GM23338 (cell line): ENCODE measurements around the gene MMAB. TPM values are rescaled to one million over a fixed set of nuclear protein-coding genes. Genes with fewer than 3 reads are reported as not detected.

ENCODE experiments used
- ATAC-seq: fragments of 200-7000 bp; cut with Tn5 transposase; 3 replicates; pipeline ENCODE4 v1.9.1; 2020
- DNase-seq: peaks from one replicate; pipeline ENCODE4 v3.0.0-alpha.2; 2015; ENCODE audit warnings: low spot score
- H2AFZ ChIP-seq: fragments of 200-600 bp; sonication (generic); 2 replicates; pipeline ENCODE4 v1.8.0; 2016; ENCODE audit warnings: antibody characterized with exemption, mild to moderate bottlenecking, moderate library complexity
- H3F3A ChIP-seq: fragments of 200-600 bp; sonication (generic); replicated peaks from 2 replicates; pipeline ENCODE4 v1.8.0; 2017; ENCODE audit warnings: antibody characterized with exemption, mixed run types, low read depth
- H3K27ac ChIP-seq: fragments of 200-600 bp; sonication (generic); 2 replicates; pipeline ENCODE4 v1.6.1; 2016; ENCODE audit warnings: low read depth
- H3K27me3 ChIP-seq: fragments of 200-600 bp; sonication (generic); 2 replicates; pipeline ENCODE4 v1.8.0; 2016; ENCODE audit warnings: mild to moderate bottlenecking, mixed run types, moderate library complexity; ENCODE audit not compliant: insufficient read depth
- H3K36me3 ChIP-seq: fragments of 200-600 bp; sonication (generic); 2 replicates; pipeline ENCODE4 v1.8.0; 2016; ENCODE audit warnings: mild to moderate bottlenecking; ENCODE audit not compliant: insufficient read depth
- H3K4me1 ChIP-seq: fragments of 200-600 bp; sonication (generic); 2 replicates; pipeline ENCODE4 v1.8.0; 2016; ENCODE audit warnings: mild to moderate bottlenecking, moderate library complexity; ENCODE audit not compliant: insufficient read depth
- H3K4me2 ChIP-seq: fragments of 200-600 bp; sonication (generic); 2 replicates; pipeline ENCODE4 v1.7.1; 2017; ENCODE audit warnings: mixed run types
- H3K4me3 ChIP-seq: fragments of 200-600 bp; sonication (generic); 2 replicates; pipeline ENCODE4 v1.6.1; 2016; ENCODE audit warnings: mixed run types
- H3K79me2 ChIP-seq: fragments of 200-600 bp; sonication (generic); replicated peaks from 2 replicates; pipeline ENCODE4 v1.8.0; 2017; ENCODE audit warnings: mild to moderate bottlenecking; ENCODE audit not compliant: insufficient read depth
- H3K9me2 ChIP-seq: fragments of 200-600 bp; sonication (generic); 2 replicates; pipeline ENCODE4 v1.8.0; 2017; ENCODE audit not compliant: insufficient read depth
- H4K20me1 ChIP-seq: fragments of 200-600 bp; sonication (generic); replicated peaks from 2 replicates; pipeline ENCODE4 v1.8.0; 2017; ENCODE audit warnings: mild to moderate bottlenecking; ENCODE audit not compliant: insufficient read depth
- H3K27ac Mint-ChIP-seq: 2 replicates; pipeline ENCODE4 v1.8.0; 2020; ENCODE audit warnings: inconsistent platforms, mild to moderate bottlenecking, moderate library complexity, mixed read lengths
- H3K27me3 Mint-ChIP-seq: 3 replicates; pipeline ENCODE4 v1.8.0; 2022; ENCODE audit warnings: low read depth, mild to moderate bottlenecking, moderate library complexity, mixed read lengths, inconsistent platforms; ENCODE audit not compliant: insufficient read depth, poor library complexity
- H3K36me3 Mint-ChIP-seq: 3 replicates; pipeline ENCODE4 v1.8.0; 2021; ENCODE audit warnings: low read depth, mild to moderate bottlenecking, inconsistent platforms, moderate library complexity, mixed read lengths
- H3K4me1 Mint-ChIP-seq: 3 replicates; pipeline ENCODE4 v1.8.0; 2020; ENCODE audit warnings: mild to moderate bottlenecking, inconsistent platforms, mixed read lengths
- H3K4me3 Mint-ChIP-seq: 3 replicates; pipeline ENCODE4 v1.8.0; 2021; ENCODE audit warnings: moderate library complexity, mild to moderate bottlenecking, inconsistent platforms, mixed read lengths
- H3K9me3 Mint-ChIP-seq: 3 replicates; pipeline ENCODE4 v1.8.0; 2020; ENCODE audit warnings: moderate library complexity, mild to moderate bottlenecking, inconsistent platforms, mixed read lengths
- CREB1 ChIP-seq: fragments of 250-450 bp; sonication (Bioruptor Pico); IDR thresholded peaks from 2 replicates; pipeline ENCODE4 v1.5.0; 2020; ENCODE audit warnings: low read depth, mild to moderate bottlenecking, moderate library complexity
- EZH2 ChIP-seq: fragments of 200-600 bp; sonication (generic); IDR thresholded peaks from one replicate; pipeline ENCODE4 v1.8.0; 2017; ENCODE audit warnings: antibody characterized with exemption, mild to moderate bottlenecking, low read depth; ENCODE audit not compliant: unreplicated experiment
- EZH2phosphoT487 ChIP-seq: fragments of 200-600 bp; sonication (generic); IDR thresholded peaks from one replicate; pipeline ENCODE4 v1.8.1; 2018; ENCODE audit warnings: antibody characterized with exemption; ENCODE audit not compliant: unreplicated experiment
- JUNB ChIP-seq: IDR thresholded peaks from one replicate; pipeline ENCODE4 v1.6.1; 2016; ENCODE audit warnings: antibody characterized with exemption; ENCODE audit not compliant: unreplicated experiment
- NANOG ChIP-seq: IDR thresholded peaks from 2 replicates; pipeline ENCODE4 v1.6.1; 2016; ENCODE audit warnings: antibody characterized with exemption, borderline replicate concordance
- POLR2AphosphoS5 ChIP-seq: IDR thresholded peaks from 2 replicates; pipeline ENCODE4 v1.6.1; 2016; ENCODE audit warnings: antibody characterized with exemption, low read depth
- STAT1 ChIP-seq: IDR thresholded peaks from one replicate; pipeline ENCODE4 v1.6.1; 2016; ENCODE audit warnings: antibody characterized with exemption; ENCODE audit not compliant: unreplicated experiment
- ZNF114 ChIP-seq: fragments of 250-450 bp; sonication (Bioruptor Pico); IDR thresholded peaks from 2 replicates; pipeline ENCODE4 v1.5.0; 2020; ENCODE audit warnings: mild to moderate bottlenecking, moderate library complexity
- ZNF331 ChIP-seq: fragments of 250-450 bp; sonication (Bioruptor Pico); IDR thresholded peaks from 2 replicates; pipeline ENCODE4 v1.5.0; 2020; ENCODE audit warnings: low read depth, mild to moderate bottlenecking, moderate library complexity
- polyA plus RNA-seq: library from polyadenylated mRNA; unstranded; fragments of >200 nt; fragmentation: Nextera tagmentation; extraction: Ambion mirVana; gene quantifications from 2 replicates; pipeline ENCODE4 v1.2.1, GENCODE V29; 2016
- total RNA-seq: library from RNA; depleted of rRNA; stranded (reverse); fragments of >200 nt; shearing (Covaris generic); gene quantifications from 2 replicates; pipeline ENCODE4 v1.2.3, GENCODE V29; 2014
- TF ChIP-seq, protein P1 (sequence below), 2 experiments: fragments of 200-600 bp in 1 of 2; sonication (generic) in 1 of 2; conservative IDR thresholded peaks; 2 replicates each; pipeline versions ENCODE4 v1.5.1 to v1.6.1; 2016 to 2017; ENCODE audit warnings: antibody characterized with exemption in 2 of 2, low read depth in 2 of 2, mild to moderate bottlenecking in 2 of 2, moderate library complexity in 1 of 2
- TF ChIP-seq, protein P2 (sequence below): fragments of 250-450 bp; sonication (Bioruptor Pico); IDR thresholded peaks from 2 replicates; pipeline ENCODE4 v1.5.0; 2020; ENCODE audit warnings: mild to moderate bottlenecking, moderate library complexity
- TF ChIP-seq, protein P3 (sequence below): IDR thresholded peaks from 2 replicates; pipeline ENCODE4 v1.6.1; 2016; ENCODE audit warnings: antibody characterized with exemption
- TF ChIP-seq, protein P4 (sequence below): IDR thresholded peaks from one replicate; pipeline ENCODE4 v1.6.1; 2018; ENCODE audit warnings: antibody characterized with exemption; ENCODE audit not compliant: unreplicated experiment

The MMAB gene
- total and polyA plus RNA-seq, 2 experiments from 2014 or later, result 24.7 to 38.5 TPM

DNA sequence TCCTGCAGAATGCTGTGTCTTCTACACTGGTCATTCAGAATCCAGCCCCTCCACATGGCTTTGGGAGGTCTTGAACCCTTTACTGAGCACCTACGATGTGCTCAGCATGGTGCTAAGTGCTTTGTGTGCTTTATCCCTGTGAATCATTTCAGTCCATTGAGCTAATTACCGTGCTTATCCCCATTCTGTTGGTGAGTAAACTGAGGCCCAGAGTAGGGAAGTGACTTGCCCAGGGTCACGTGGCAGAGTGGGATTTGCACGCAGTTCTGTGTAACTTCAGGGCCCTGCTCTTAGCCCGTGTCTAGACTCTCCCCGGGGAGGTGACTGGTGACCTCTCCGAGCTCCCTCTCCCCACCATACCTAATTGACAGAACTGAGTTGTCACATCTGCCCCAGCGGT, 27.7 kb upstream of the MMAB start:
- no peaks in the 10 kb centered on the region for H3K36me3 Mint-ChIP-seq
- Histone ChIP-seq H3K27ac (no peak overlapping the region), H3K4me1 (peaks cover 3% of the 10 kb centered on the region; the same call in 1 of the 2 replicates), H3K36me3 (no peaks in the 10 kb centered on the region), H3K4me2 (no peak overlapping the region), H3K27me3 (no peaks in the 10 kb centered on the region), H3K79me2 (no peaks in the 10 kb centered on the region), H3F3A (no peaks in the 10 kb centered on the region), H2AFZ (no peak overlapping the region), H3K4me3 (no peak overlapping the region), H4K20me1 (no peaks in the 10 kb centered on the region), H3K9me2 (no peaks in the 10 kb centered on the region)
- no peak for DNase-seq
- H3K27me3 Mint-ChIP-seq, result peaks cover 5% of the 10 kb centered on the region
- H3K9me3 Mint-ChIP-seq, result no peaks in the 10 kb centered on the region
- peaks cover 15% of the 10 kb centered on the region for H3K4me1 Mint-ChIP-seq
- no peak overlapping the region for H3K27ac Mint-ChIP-seq
- ATAC-seq, result no peak
- H3K4me3 Mint-ChIP-seq, result no peak overlapping the region
- TF ChIP-seq, protein P1, sequence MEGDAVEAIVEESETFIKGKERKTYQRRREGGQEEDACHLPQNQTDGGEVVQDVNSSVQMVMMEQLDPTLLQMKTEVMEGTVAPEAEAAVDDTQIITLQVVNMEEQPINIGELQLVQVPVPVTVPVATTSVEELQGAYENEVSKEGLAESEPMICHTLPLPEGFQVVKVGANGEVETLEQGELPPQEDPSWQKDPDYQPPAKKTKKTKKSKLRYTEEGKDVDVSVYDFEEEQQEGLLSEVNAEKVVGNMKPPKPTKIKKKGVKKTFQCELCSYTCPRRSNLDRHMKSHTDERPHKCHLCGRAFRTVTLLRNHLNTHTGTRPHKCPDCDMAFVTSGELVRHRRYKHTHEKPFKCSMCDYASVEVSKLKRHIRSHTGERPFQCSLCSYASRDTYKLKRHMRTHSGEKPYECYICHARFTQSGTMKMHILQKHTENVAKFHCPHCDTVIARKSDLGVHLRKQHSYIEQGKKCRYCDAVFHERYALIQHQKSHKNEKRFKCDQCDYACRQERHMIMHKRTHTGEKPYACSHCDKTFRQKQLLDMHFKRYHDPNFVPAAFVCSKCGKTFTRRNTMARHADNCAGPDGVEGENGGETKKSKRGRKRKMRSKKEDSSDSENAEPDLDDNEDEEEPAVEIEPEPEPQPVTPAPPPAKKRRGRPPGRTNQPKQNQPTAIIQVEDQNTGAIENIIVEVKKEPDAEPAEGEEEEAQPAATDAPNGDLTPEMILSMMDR (conservative IDR thresholded peaks at IDR 0.05; ENCODE audit: low read depth in 2 of 2), result no peak
- TF ChIP-seq, protein P2, sequence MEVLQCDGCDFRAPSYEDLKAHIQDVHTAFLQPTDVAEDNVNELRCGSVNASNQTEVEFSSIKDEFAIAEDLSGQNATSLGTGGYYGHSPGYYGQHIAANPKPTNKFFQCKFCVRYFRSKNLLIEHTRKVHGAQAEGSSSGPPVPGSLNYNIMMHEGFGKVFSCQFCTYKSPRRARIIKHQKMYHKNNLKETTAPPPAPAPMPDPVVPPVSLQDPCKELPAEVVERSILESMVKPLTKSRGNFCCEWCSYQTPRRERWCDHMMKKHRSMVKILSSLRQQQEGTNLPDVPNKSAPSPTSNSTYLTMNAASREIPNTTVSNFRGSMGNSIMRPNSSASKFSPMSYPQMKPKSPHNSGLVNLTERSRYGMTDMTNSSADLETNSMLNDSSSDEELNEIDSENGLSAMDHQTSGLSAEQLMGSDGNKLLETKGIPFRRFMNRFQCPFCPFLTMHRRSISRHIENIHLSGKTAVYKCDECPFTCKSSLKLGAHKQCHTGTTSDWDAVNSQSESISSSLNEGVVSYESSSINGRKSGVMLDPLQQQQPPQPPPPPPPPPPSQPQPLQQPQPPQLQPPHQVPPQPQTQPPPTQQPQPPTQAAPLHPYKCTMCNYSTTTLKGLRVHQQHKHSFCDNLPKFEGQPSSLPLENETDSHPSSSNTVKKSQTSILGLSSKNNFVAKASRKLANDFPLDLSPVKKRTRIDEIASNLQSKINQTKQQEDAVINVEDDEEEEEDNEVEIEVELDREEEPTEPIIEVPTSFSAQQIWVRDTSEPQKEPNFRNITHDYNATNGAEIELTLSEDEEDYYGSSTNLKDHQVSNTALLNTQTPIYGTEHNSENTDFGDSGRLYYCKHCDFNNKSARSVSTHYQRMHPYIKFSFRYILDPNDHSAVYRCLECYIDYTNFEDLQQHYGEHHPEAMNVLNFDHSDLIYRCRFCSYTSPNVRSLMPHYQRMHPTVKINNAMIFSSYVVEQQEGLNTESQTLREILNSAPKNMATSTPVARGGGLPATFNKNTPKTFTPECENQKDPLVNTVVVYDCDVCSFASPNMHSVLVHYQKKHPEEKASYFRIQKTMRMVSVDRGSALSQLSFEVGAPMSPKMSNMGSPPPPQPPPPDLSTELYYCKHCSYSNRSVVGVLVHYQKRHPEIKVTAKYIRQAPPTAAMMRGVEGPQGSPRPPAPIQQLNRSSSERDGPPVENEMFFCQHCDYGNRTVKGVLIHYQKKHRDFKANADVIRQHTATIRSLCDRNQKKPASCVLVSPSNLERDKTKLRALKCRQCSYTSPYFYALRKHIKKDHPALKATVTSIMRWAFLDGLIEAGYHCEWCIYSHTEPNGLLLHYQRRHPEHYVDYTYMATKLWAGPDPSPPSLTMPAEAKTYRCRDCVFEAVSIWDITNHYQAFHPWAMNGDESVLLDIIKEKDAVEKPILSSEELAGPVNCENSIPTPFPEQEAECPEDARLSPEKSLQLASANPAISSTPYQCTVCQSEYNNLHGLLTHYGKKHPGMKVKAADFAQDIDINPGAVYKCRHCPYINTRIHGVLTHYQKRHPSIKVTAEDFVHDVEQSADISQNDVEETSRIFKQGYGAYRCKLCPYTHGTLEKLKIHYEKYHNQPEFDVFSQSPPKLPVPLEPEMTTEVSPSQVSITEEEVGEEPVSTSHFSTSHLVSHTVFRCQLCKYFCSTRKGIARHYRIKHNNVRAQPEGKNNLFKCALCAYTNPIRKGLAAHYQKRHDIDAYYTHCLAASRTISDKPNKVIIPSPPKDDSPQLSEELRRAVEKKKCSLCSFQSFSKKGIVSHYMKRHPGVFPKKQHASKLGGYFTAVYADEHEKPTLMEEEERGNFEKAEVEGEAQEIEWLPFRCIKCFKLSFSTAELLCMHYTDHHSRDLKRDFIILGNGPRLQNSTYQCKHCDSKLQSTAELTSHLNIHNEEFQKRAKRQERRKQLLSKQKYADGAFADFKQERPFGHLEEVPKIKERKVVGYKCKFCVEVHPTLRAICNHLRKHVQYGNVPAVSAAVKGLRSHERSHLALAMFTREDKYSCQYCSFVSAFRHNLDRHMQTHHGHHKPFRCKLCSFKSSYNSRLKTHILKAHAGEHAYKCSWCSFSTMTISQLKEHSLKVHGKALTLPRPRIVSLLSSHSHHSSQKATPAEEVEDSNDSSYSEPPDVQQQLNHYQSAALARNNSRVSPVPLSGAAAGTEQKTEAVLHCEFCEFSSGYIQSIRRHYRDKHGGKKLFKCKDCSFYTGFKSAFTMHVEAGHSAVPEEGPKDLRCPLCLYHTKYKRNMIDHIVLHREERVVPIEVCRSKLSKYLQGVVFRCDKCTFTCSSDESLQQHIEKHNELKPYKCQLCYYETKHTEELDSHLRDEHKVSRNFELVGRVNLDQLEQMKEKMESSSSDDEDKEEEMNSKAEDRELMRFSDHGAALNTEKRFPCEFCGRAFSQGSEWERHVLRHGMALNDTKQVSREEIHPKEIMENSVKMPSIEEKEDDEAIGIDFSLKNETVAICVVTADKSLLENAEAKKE, result no peak
- TF ChIP-seq ZNF331 (CRISPR knock-in tag) (no peak), EZH2 (no peak), POLR2AphosphoS5 (no peak), EZH2phosphoT487 (no peak), JUNB (no peak), ZNF114 (CRISPR knock-in tag) (no peak), STAT1 (no peak), NANOG (no peak), CREB1 (no peak)
- TF ChIP-seq, protein P3, sequence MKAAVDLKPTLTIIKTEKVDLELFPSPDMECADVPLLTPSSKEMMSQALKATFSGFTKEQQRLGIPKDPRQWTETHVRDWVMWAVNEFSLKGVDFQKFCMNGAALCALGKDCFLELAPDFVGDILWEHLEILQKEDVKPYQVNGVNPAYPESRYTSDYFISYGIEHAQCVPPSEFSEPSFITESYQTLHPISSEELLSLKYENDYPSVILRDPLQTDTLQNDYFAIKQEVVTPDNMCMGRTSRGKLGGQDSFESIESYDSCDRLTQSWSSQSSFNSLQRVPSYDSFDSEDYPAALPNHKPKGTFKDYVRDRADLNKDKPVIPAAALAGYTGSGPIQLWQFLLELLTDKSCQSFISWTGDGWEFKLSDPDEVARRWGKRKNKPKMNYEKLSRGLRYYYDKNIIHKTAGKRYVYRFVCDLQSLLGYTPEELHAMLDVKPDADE, result no peak
- TF ChIP-seq, protein P4, sequence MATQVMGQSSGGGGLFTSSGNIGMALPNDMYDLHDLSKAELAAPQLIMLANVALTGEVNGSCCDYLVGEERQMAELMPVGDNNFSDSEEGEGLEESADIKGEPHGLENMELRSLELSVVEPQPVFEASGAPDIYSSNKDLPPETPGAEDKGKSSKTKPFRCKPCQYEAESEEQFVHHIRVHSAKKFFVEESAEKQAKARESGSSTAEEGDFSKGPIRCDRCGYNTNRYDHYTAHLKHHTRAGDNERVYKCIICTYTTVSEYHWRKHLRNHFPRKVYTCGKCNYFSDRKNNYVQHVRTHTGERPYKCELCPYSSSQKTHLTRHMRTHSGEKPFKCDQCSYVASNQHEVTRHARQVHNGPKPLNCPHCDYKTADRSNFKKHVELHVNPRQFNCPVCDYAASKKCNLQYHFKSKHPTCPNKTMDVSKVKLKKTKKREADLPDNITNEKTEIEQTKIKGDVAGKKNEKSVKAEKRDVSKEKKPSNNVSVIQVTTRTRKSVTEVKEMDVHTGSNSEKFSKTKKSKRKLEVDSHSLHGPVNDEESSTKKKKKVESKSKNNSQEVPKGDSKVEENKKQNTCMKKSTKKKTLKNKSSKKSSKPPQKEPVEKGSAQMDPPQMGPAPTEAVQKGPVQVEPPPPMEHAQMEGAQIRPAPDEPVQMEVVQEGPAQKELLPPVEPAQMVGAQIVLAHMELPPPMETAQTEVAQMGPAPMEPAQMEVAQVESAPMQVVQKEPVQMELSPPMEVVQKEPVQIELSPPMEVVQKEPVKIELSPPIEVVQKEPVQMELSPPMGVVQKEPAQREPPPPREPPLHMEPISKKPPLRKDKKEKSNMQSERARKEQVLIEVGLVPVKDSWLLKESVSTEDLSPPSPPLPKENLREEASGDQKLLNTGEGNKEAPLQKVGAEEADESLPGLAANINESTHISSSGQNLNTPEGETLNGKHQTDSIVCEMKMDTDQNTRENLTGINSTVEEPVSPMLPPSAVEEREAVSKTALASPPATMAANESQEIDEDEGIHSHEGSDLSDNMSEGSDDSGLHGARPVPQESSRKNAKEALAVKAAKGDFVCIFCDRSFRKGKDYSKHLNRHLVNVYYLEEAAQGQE, result no peak
